Parathyroid adenoma (tissue), 2 donors: ENCODE results near the gene ALDH6A1.
A peak's percentile ranks its signal among the peaks of the same experiment; 100 is the strongest.

Source experiments
- H2AFZ ChIP-seq: fragments of 300-600 bp; sonication (generic); one replicate; pipeline ENCODE4 v1.7.0; 2017; ENCODE audit warnings: antibody characterized with exemption, mild to moderate bottlenecking
- H3K27ac ChIP-seq: fragments of 300-600 bp; sonication (generic); one replicate; pipeline ENCODE4 v1.7.0; 2017
- H3K27me3 ChIP-seq: fragments of 300-600 bp; sonication (generic); one replicate; pipeline ENCODE4 v1.7.0; 2017; ENCODE audit warnings: low read length; ENCODE audit not compliant: control insufficient read depth, insufficient read depth
- H3K36me3 ChIP-seq: fragments of 300-600 bp; sonication (generic); one replicate; pipeline ENCODE4 v1.7.0; 2017; ENCODE audit warnings: low read length; ENCODE audit not compliant: control insufficient read depth, insufficient read depth
- H3K4me1 ChIP-seq: fragments of 300-600 bp; sonication (generic); one replicate; pipeline ENCODE4 v1.7.0; 2017; ENCODE audit warnings: control low read depth
- H3K4me2 ChIP-seq: fragments of 300-600 bp; sonication (generic); one replicate; pipeline ENCODE4 v1.7.0; 2017; ENCODE audit warnings: low read length
- H3K4me3 ChIP-seq: fragments of 300-600 bp; sonication (generic); one replicate; pipeline ENCODE4 v1.7.0; 2017; ENCODE audit warnings: low read depth, low read length
- H3K79me2 ChIP-seq: fragments of 300-600 bp; sonication (generic); one replicate; pipeline ENCODE4 v1.7.0; 2017; ENCODE audit warnings: control low read depth
- H3K9ac ChIP-seq: fragments of 300-600 bp; sonication (generic); one replicate; pipeline ENCODE4 v1.7.0; 2017; ENCODE audit warnings: mild to moderate bottlenecking
- H3K9me3 ChIP-seq: fragments of 300-600 bp; sonication (generic); one replicate; pipeline ENCODE4 v1.7.0; 2017; ENCODE audit warnings: low read length; ENCODE audit not compliant: control insufficient read depth
- TF ChIP-seq, protein P1 (sequence below): fragments of 300-600 bp; sonication (generic); IDR thresholded peaks from one replicate; pipeline ENCODE4 v1.7.0; 2017; ENCODE audit warnings: antibody characterized with exemption, mild to moderate bottlenecking
- donor health status: primary hyperparathyroidism.

Gene ALDH6A1

DNA sequence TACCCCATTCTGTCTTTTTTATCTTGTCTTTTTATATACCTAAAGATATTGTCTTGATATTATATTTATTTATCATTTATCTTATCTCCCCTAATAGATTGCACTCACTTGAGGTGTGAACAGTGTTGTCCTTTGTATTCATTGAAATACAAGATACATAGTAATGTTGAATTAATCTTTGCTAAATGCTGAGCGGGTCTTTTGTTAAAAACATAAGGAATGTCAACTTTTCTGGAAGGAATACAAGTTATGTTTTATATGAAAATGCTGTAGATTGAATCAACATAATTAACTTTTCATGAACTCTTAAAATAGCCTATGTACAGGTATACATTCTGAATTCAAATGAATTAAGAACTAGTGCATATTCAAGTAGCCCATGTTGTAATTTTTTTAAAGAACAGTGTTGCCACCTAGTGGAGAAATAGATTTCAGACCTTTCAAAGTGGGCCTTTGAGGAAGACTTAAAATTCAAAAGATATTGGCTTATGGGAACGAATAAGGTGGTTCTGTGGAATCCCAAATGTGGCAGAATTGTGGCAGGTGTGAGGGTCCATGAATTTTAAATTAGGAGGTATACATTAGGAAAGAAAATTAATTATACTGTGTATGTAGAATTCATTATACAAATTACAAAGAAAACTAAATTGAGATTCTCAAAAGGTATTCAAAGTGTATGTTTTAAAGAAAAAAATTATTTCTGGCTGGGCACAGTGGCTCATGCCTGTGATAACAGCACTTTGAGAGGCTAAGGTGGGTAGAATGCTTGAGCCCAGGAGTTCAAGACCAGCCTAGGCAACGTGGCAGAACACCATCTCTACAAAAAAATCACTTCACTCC lies 46.0 kb downstream of the ALDH6A1 start:
- H3K9me3 ChIP-seq: no peaks in the 10 kb centered on the region
- H3K4me3 ChIP-seq: no peak overlapping the region
- no peaks in the 10 kb centered on the region for H3K4me1 ChIP-seq
- no peaks in the 10 kb centered on the region for H3K36me3 ChIP-seq
- no peaks in the 10 kb centered on the region for H3K27me3 ChIP-seq
- H2AFZ ChIP-seq: no peak overlapping the region
- H3K79me2 ChIP-seq: no peaks in the 10 kb centered on the region
- H3K9ac ChIP-seq: no peak overlapping the region
- no peak overlapping the region for H3K27ac ChIP-seq
- no peak overlapping the region for H3K4me2 ChIP-seq
- TF ChIP-seq, protein P1, sequence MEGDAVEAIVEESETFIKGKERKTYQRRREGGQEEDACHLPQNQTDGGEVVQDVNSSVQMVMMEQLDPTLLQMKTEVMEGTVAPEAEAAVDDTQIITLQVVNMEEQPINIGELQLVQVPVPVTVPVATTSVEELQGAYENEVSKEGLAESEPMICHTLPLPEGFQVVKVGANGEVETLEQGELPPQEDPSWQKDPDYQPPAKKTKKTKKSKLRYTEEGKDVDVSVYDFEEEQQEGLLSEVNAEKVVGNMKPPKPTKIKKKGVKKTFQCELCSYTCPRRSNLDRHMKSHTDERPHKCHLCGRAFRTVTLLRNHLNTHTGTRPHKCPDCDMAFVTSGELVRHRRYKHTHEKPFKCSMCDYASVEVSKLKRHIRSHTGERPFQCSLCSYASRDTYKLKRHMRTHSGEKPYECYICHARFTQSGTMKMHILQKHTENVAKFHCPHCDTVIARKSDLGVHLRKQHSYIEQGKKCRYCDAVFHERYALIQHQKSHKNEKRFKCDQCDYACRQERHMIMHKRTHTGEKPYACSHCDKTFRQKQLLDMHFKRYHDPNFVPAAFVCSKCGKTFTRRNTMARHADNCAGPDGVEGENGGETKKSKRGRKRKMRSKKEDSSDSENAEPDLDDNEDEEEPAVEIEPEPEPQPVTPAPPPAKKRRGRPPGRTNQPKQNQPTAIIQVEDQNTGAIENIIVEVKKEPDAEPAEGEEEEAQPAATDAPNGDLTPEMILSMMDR: peak; percentile 71

DNA sequence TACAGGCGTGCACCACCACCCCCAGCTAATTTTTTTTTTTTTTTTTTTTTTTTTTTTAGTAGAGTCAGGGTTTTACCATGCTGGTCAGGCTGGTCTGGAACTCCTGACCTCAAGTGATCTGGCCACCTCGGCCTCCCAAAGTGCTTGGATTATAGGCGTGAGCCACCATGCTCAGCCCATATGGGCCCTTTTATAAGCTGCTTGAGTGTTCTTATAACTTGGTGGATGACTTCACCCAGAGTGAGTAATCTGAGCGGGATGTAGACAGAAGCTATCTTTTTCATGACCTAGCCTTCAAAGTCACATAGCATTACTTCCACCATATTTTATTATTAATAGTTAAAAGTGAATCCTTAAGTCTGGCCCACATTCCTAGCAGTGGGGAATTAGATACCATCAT lies 48.7 kb downstream of the ALDH6A1 start:
- Histone ChIP-seq H3K9me3 (no peaks in the 10 kb centered on the region), H3K4me2 (no peak overlapping the region), H3K27ac (no peak overlapping the region), H3K4me3 (no peak overlapping the region), H3K36me3 (no peaks in the 10 kb centered on the region), H3K9ac (no peak overlapping the region), H3K27me3 (no peaks in the 10 kb centered on the region), H3K79me2 (no peaks in the 10 kb centered on the region), H2AFZ (no peak overlapping the region), H3K4me1 (no peaks in the 10 kb centered on the region)
- TF ChIP-seq, protein P1: no peak

DNA sequence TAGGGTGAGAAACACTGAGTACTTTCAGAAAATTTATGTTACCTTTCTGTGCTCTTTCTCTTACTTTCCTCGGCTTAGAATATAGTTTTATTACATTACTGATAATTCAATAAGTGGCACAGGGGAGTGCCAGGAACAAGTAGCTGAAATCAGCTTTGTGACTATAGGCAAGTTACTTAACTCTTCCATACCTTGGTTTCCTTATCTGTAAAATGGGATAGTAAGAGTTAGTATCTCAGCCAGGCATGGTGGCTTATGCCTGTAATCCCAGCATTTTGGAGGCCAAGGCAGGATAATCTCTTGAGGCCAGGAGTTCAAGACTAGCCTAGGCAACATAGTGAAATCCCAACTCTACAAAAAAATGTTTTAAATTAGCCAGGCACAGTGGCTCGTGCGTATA lies 49.7 kb downstream of the ALDH6A1 start:
- no peak overlapping the region for H2AFZ ChIP-seq
- H3K9ac ChIP-seq: no peak overlapping the region
- no peaks in the 10 kb centered on the region for H3K4me1 ChIP-seq
- no peak overlapping the region for H3K4me3 ChIP-seq
- no peak overlapping the region for H3K4me2 ChIP-seq
- no peaks in the 10 kb centered on the region for H3K79me2 ChIP-seq
- TF ChIP-seq, protein P1: no peak
- no peak overlapping the region for H3K27ac ChIP-seq
- H3K36me3 ChIP-seq: no peaks in the 10 kb centered on the region
- H3K27me3 ChIP-seq: no peaks in the 10 kb centered on the region
- no peaks in the 10 kb centered on the region for H3K9me3 ChIP-seq

DNA sequence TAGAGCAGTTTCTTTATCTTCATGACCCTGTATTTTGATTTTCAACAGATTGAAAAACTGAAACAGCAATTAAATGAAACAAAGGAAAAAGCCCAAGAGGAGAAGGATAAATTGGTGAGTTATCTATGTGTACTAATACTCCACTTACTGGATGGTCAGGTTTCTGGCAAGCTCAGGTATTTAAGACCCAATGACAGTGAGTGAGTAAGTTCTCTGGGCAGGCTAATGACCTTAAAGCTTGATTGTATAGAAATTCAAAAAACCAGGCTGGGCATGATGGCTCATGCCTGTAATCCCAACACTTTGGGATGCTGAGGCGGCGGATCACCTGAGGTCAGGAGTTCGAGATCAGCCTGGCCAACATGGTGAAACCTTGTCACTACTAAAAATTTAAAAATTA lies 55.1 kb downstream of the ALDH6A1 start:
- Histone ChIP-seq H3K79me2 (no peaks in the 10 kb centered on the region), H3K9ac (no peak overlapping the region), H3K4me3 (no peak overlapping the region), H3K36me3 (no peaks in the 10 kb centered on the region), H3K4me2 (no peak overlapping the region), H3K9me3 (no peaks in the 10 kb centered on the region), H3K27me3 (no peaks in the 10 kb centered on the region), H3K4me1 (no peaks in the 10 kb centered on the region), H2AFZ (no peak overlapping the region), H3K27ac (no peak overlapping the region)
- TF ChIP-seq, protein P1: no peak

DNA sequence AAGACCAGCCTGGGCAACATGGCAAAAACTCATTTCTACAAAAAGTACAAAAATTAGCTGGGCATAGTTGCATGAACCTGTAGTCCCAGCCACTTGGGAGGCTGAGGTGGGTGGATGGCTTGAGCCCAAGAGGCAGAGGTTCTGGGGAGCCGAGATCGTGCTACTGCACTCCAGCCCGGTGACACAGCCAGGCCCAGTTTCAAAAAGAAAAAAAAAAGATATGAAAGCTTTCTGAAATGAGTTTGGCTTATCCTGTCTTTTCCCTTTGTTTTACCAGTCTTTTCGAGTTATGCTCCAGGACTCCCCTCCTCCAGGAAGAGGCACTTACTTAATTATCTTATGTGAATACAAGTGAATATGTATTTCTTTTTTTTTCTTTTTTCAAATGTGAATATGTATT lies 61.9 kb downstream of the ALDH6A1 start:
- Histone ChIP-seq H3K9me3 (no peaks in the 10 kb centered on the region), H3K4me1 (no peaks in the 10 kb centered on the region), H2AFZ (no peak overlapping the region), H3K9ac (no peak overlapping the region), H3K4me2 (no peak overlapping the region), H3K27ac (no peak overlapping the region), H3K27me3 (no peaks in the 10 kb centered on the region), H3K36me3 (no peaks in the 10 kb centered on the region), H3K79me2 (no peaks in the 10 kb centered on the region), H3K4me3 (no peak overlapping the region)
- TF ChIP-seq, protein P1: no peak
